Endothelial cell of umbilical vein (primary cell): ENCODE data around the gene TAS1R1.

ENCODE experiments used
- EZH2 ChIP-seq: IDR thresholded peaks from 2 replicates; pipeline ENCODE4 v1.6.1; 2012; ENCODE audit warnings: borderline replicate concordance, low read depth, mild to moderate bottlenecking, moderate library complexity, low read length, inconsistent platforms; ENCODE audit not compliant: severe bottlenecking
- GATA2 ChIP-seq: IDR thresholded peaks from 2 replicates; pipeline ENCODE4 v1.7.0; 2011; ENCODE audit warnings: low read depth, mild to moderate bottlenecking, moderate library complexity, mixed read lengths, low read length; ENCODE audit not compliant: insufficient read length, insufficient read depth
- JUN ChIP-seq: IDR thresholded peaks from 2 replicates; pipeline ENCODE4 v1.6.1; 2011; ENCODE audit warnings: borderline replicate concordance, low read depth; ENCODE audit not compliant: insufficient read length, insufficient read depth
- POLR2A ChIP-seq: IDR thresholded peaks from 2 replicates; pipeline ENCODE4 v1.6.1; 2012; ENCODE audit warnings: low read depth, mild to moderate bottlenecking, control low read depth, low read length
- POLR2AphosphoS5 ChIP-seq: IDR thresholded peaks from 2 replicates; pipeline ENCODE4 v1.6.1; 2012; ENCODE audit warnings: low read depth, mild to moderate bottlenecking, control low read depth, low read length, moderate library complexity; ENCODE audit not compliant: insufficient read depth
- TF ChIP-seq, protein P1 (sequence below), 2 donors: IDR thresholded peaks; 1 replicate in 1 of 2; 2 replicates in 1 of 2; pipeline ENCODE4 v1.5.1; 2011; ENCODE audit warnings: low read length in 2 of 2, mild to moderate bottlenecking in 2 of 2, moderate library complexity in 2 of 2, control low read depth in 1 of 2, inconsistent platforms in 1 of 2, low read depth in 1 of 2; ENCODE audit not compliant: insufficient read depth in 1 of 2; ENCODE audit errors: extremely low read depth in 1 of 2
- TF ChIP-seq, protein P2 (sequence below): IDR thresholded peaks from 2 replicates; pipeline ENCODE4 v1.6.1; 2011; ENCODE audit not compliant: insufficient read depth, insufficient read length

DNA sequence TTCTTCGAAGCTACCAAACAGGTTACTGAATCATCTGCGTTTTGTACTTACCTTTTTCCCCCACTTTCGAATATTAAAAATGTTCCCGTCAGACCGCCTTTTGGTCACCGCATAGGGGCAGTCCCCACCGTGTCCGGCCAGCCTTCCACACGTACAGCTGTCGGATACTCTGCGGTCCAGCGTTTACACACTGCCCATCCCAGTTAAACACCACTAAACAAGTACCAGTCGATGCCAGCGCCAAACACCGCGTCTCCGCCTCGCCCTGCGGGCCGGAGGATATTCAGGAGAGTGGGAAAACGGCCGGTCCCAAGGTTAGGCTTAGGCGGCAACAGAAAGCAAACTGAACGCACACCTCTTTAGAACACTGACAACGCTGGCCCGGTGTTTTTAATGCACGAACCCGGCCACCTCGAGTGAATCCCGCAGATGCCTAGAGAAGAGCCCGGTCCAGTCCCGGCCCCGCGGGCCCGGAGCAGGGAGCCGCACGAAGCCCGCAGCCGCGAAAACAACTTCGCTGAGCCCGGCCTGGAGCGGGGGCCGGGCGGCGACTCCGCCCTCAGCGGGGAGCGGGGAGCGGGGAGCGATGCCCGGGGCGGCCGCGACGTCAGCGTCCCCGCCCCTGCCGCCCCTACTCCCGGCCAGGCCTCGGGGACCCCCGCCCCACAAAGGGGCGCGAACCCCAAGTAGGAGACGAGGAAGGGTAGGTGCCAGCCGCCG lies 57.7 kb downstream of the TAS1R1 start:
- TF ChIP-seq, protein P1, sequence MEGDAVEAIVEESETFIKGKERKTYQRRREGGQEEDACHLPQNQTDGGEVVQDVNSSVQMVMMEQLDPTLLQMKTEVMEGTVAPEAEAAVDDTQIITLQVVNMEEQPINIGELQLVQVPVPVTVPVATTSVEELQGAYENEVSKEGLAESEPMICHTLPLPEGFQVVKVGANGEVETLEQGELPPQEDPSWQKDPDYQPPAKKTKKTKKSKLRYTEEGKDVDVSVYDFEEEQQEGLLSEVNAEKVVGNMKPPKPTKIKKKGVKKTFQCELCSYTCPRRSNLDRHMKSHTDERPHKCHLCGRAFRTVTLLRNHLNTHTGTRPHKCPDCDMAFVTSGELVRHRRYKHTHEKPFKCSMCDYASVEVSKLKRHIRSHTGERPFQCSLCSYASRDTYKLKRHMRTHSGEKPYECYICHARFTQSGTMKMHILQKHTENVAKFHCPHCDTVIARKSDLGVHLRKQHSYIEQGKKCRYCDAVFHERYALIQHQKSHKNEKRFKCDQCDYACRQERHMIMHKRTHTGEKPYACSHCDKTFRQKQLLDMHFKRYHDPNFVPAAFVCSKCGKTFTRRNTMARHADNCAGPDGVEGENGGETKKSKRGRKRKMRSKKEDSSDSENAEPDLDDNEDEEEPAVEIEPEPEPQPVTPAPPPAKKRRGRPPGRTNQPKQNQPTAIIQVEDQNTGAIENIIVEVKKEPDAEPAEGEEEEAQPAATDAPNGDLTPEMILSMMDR (IDR thresholded peaks at IDR 0.05; ENCODE audit: extremely low read depth in 1 of 2, insufficient read depth in 1 of 2, low read depth in 1 of 2, low read length in 2 of 2): no peak
- TF ChIP-seq EZH2 (no peak), POLR2AphosphoS5 (no peak), POLR2A (no peak), GATA2 (no peak), JUN (no peak)
- TF ChIP-seq, protein P2, sequence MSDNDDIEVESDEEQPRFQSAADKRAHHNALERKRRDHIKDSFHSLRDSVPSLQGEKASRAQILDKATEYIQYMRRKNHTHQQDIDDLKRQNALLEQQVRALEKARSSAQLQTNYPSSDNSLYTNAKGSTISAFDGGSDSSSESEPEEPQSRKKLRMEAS: no peak
